GM12801 (cell line): Measurements from ENCODE around the gene CCDC92.

ENCODE experiments used
- CTCF ChIP-seq: IDR thresholded peaks from one replicate; pipeline ENCODE4 v1.5.1; 2011; ENCODE audit warnings: control low read depth; ENCODE audit not compliant: insufficient read length; ENCODE audit errors: extremely low read depth

Gene CCDC92

GRCh38 chr12:124015494-124016461 is 43.1 kb upstream of the CCDC92 start:
- TF ChIP-seq CTCF: no peak

DNA sequence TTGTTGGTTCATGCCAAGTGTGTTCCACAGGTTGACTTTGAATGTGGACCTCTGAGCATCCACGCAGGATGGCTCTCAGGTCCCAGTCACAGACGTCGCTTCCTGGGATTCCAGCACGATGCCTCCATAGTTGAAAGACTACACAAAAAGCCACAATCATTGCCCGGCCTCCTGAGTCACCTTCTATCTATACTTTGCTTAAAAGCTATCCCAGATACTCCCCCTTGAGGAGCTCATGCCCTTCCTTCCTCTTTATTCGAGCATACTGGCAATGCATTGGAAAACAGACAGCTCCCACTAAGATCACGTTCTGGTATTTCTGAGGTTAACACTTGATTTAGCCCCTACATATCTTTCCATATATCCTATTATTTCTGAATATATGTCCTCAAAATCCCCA is 40.4 kb upstream of the CCDC92 start:
- no peak for TF ChIP-seq CTCF

DNA sequence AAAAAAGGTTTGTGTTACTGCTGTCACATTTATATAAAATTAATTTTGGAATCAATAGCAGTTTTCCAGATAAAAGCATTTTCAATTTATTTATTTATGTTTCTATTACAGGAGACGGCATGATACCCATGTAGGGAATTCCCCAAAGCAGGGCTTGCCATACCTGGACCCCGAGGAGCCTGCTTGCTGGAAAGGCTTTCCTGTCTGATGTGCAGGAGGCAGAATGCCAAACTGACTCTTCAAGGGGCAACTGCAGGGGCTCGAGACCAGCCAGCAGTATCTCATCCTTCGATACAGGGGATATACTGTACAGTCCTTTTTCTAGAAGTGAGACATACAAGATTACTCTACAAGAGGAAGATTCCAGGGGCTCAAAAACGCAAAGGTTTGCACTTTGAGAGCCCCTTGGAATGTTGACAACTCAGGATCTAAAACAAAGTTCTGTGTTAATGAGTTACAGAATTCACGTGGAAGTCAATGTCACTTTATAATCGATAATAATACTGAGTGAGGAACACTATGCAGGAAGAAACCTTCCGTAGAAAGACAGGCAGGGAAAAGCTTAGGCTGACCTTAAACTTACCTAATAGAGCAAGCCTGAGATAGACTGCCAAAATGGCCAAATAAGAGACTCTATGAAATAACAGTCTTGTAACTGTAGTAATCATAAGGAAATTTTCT is 38.9 kb upstream of the CCDC92 start:
- no peak for TF ChIP-seq CTCF

DNA sequence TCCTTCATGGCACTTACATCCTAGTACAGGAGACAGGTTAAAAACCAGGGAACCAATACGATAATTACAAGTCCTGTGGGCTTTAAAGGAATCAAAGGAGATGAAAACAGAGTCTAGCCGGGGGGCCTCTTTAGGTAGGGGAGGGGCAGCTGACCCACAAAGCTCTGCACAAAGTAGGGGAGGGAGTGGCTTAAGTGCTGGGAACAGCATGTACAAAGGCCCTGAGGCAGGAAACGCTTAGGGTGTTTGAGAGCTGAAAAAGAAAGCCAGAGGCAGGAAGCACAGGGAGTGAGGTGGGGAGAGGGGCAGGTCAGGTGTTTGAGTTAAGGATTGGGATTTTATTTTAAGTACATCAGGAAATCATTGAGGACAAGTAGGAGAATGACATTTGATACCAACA is 38.1 kb upstream of the CCDC92 start:
- no peak for TF ChIP-seq CTCF

- TF ChIP-seq CTCF: no peak
Observed at GRCh38 chr12:124009781-124010180, 37.1 kb upstream of the CCDC92 start.

GRCh38 chr12:124008595-124008994 is 36.0 kb upstream of the CCDC92 start:
- TF ChIP-seq CTCF: no peak

DNA sequence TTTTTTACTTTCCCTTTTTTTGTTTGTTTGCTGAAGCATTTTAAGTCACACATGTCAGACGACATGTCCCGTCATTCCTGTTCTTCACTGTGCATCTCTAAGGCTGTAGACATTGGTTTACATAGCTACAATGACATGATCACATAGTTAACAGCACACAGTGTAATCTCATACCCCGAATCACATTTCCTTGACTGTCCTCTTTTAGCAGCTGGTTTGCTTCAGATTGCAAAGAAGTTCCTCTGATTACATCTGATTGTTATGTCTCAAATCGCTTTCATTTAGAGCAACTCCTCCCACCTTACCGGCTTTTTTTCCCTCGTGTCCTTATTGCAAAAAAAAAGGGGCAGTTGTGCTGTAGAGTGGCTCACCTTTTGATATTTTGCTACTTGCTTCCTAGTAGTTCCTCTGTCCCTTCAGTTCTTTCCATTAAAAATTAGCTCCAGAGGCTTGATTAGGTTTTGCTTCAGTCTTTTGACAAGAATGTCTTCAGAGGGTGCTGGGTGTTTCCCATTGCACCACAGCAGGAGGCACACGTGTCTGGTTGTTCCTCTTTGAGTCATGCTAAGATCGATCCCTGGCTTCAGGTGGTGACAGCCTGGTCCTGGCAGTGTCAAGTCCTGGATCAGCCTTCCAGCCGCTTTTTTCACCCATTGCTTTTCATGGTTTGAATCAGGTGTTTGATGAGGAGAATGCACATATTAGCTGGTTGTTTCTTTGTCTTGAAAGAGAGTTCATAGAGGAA is 35.4 kb upstream of the CCDC92 start:
- TF ChIP-seq CTCF: no peak
